SU-DHL-6 (cell line): ENCODE measurements around the gene L3MBTL4.

ENCODE experiments used
- CTCF ChIP-seq: fragments of 200-600 bp; sonication (generic); IDR thresholded peaks from one replicate; pipeline ENCODE4 v1.5.1; 2017; ENCODE audit warnings: antibody characterized with exemption, mild to moderate bottlenecking, low read length, moderate library complexity; ENCODE audit not compliant: insufficient read depth, poor library complexity, severe bottlenecking
- EZH2phosphoT487 ChIP-seq: fragments of 200-600 bp; sonication (generic), shearing (Covaris generic); conservative IDR thresholded peaks from 2 replicates; pipeline ENCODE4 v1.6.1; 2018; ENCODE audit warnings: mild to moderate bottlenecking, antibody characterized with exemption, low read length, moderate library complexity, mixed read lengths

- no peak for TF ChIP-seq CTCF
- no peak for TF ChIP-seq EZH2phosphoT487
These were observed 326.3 kb downstream of the L3MBTL4 start for GRCh38 chr18:6088432-6088831.
